Measurements from ENCODE around the gene SAXO1. TPM values are rescaled to one million over a fixed set of nuclear protein-coding genes. Genes with fewer than 3 reads are reported as not detected.

The SAXO1 gene
- total and polyA plus RNA-seq, 2 experiments from 2014 or later, result 0.02 TPM; not detected in 1

GRCh38 chr9:18881758-18882157 is 151.3 kb downstream of the SAXO1 start:
- no peak overlapping the region for H3K4me2 ChIP-seq
- no peaks in the 10 kb centered on the region for H3K4me1 ChIP-seq (ENCODE audit: insufficient read depth)
- Mint-ChIP-seq H3K9me3 (peaks cover 17% of the 10 kb centered on the region), H3K4me1 (no peaks in the 10 kb centered on the region), H3K27ac (no peak overlapping the region), H3K27me3 (ENCODE audit: insufficient read depth, low read depth, poor library complexity) (peaks cover 2% of the 10 kb centered on the region), H3K4me3 (no peak overlapping the region), H3K36me3 (ENCODE audit: low read depth) (peaks cover 6% of the 10 kb centered on the region)
- no peak for ATAC-seq
- H3K79me2 ChIP-seq (replicated peaks; ENCODE audit: insufficient read depth), result no peaks in the 10 kb centered on the region
- no peaks in the 10 kb centered on the region for H3K36me3 ChIP-seq (ENCODE audit: insufficient read depth)
- H3K4me3 ChIP-seq, result no peak overlapping the region
- H3K27ac ChIP-seq (ENCODE audit: low read depth), result no peak overlapping the region
- no peaks in the 10 kb centered on the region for H3F3A ChIP-seq (replicated peaks; ENCODE audit: low read depth)
- DNase-seq (ENCODE audit: low spot score), result no peak
- H2AFZ ChIP-seq, result no peak overlapping the region
- no peaks in the 10 kb centered on the region for H4K20me1 ChIP-seq (replicated peaks; ENCODE audit: insufficient read depth)
- TF ChIP-seq EZH2phosphoT487 (IDR thresholded peaks at IDR 0.05; ENCODE audit: unreplicated experiment) (no peak), JUNB (IDR thresholded peaks at IDR 0.05; ENCODE audit: unreplicated experiment) (no peak), POLR2AphosphoS5 (IDR thresholded peaks at IDR 0.05; ENCODE audit: low read depth) (no peak), EZH2 (IDR thresholded peaks at IDR 0.05; ENCODE audit: low read depth, unreplicated experiment) (no peak), ZNF462 (CRISPR knock-in tag; IDR thresholded peaks at IDR 0.05) (no peak), ZNF331 (CRISPR knock-in tag; IDR thresholded peaks at IDR 0.05; ENCODE audit: low read depth) (no peak), CREB1 (CRISPR knock-in tag; IDR thresholded peaks at IDR 0.05; ENCODE audit: low read depth) (no peak), ZNF114 (CRISPR knock-in tag; IDR thresholded peaks at IDR 0.05) (no peak), NANOG (IDR thresholded peaks at IDR 0.05; ENCODE audit: borderline replicate concordance) (no peak), ETS1 (IDR thresholded peaks at IDR 0.05) (no peak)
- TF ChIP-seq, protein P1, sequence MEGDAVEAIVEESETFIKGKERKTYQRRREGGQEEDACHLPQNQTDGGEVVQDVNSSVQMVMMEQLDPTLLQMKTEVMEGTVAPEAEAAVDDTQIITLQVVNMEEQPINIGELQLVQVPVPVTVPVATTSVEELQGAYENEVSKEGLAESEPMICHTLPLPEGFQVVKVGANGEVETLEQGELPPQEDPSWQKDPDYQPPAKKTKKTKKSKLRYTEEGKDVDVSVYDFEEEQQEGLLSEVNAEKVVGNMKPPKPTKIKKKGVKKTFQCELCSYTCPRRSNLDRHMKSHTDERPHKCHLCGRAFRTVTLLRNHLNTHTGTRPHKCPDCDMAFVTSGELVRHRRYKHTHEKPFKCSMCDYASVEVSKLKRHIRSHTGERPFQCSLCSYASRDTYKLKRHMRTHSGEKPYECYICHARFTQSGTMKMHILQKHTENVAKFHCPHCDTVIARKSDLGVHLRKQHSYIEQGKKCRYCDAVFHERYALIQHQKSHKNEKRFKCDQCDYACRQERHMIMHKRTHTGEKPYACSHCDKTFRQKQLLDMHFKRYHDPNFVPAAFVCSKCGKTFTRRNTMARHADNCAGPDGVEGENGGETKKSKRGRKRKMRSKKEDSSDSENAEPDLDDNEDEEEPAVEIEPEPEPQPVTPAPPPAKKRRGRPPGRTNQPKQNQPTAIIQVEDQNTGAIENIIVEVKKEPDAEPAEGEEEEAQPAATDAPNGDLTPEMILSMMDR (conservative IDR thresholded peaks at IDR 0.05; ENCODE audit: low read depth in 2 of 2), result no peak
- TF ChIP-seq, protein P2, sequence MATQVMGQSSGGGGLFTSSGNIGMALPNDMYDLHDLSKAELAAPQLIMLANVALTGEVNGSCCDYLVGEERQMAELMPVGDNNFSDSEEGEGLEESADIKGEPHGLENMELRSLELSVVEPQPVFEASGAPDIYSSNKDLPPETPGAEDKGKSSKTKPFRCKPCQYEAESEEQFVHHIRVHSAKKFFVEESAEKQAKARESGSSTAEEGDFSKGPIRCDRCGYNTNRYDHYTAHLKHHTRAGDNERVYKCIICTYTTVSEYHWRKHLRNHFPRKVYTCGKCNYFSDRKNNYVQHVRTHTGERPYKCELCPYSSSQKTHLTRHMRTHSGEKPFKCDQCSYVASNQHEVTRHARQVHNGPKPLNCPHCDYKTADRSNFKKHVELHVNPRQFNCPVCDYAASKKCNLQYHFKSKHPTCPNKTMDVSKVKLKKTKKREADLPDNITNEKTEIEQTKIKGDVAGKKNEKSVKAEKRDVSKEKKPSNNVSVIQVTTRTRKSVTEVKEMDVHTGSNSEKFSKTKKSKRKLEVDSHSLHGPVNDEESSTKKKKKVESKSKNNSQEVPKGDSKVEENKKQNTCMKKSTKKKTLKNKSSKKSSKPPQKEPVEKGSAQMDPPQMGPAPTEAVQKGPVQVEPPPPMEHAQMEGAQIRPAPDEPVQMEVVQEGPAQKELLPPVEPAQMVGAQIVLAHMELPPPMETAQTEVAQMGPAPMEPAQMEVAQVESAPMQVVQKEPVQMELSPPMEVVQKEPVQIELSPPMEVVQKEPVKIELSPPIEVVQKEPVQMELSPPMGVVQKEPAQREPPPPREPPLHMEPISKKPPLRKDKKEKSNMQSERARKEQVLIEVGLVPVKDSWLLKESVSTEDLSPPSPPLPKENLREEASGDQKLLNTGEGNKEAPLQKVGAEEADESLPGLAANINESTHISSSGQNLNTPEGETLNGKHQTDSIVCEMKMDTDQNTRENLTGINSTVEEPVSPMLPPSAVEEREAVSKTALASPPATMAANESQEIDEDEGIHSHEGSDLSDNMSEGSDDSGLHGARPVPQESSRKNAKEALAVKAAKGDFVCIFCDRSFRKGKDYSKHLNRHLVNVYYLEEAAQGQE (IDR thresholded peaks at IDR 0.05; ENCODE audit: unreplicated experiment), result no peak
- no peaks in the 10 kb centered on the region for H3K27me3 ChIP-seq (ENCODE audit: insufficient read depth)
- no peaks in the 10 kb centered on the region for H3K9me2 ChIP-seq (ENCODE audit: insufficient read depth)

Data from GM23338 (cell line).